CD4-positive, alpha-beta T cell treated with Interleukin-10 for 1 hour (primary cell): ENCODE measurements around the gene LANCL2.
A peak's percentile ranks its signal among the peaks of the same experiment; 100 is the strongest.
"Not testable (repeated sequence)": the region's sequence is repeated elsewhere in the genome, so short reads cannot be mapped to it uniquely, and the experiment has no call there.

ENCODE experiments used
- DNase-seq: peaks from one replicate; pipeline ENCODE4 v3.0.0-alpha.2; 2020

Gene LANCL2

GRCh38 chr7:55438757-55439525 lies 73.8 kb downstream of the LANCL2 start:
- no peak for DNase-seq

- no peak for DNase-seq
Measured at GRCh38 chr7:55439627-55440026, 74.5 kb downstream of the LANCL2 start.

- no peak for DNase-seq
Measured at GRCh38 chr7:55440040-55440690, 75.0 kb downstream of the LANCL2 start.

GRCh38 chr7:55441002-55441401 lies 75.9 kb downstream of the LANCL2 start:
- no peak for DNase-seq

- no peak for DNase-seq
Measured at GRCh38 chr7:55441774-55442522, 76.8 kb downstream of the LANCL2 start.

GRCh38 chr7:55444786-55445185 lies 79.6 kb downstream of the LANCL2 start:
- no peak for DNase-seq

GRCh38 chr7:55448526-55448925 lies 83.4 kb downstream of the LANCL2 start:
- DNase-seq, result no peak

- no peak for DNase-seq
Measured at GRCh38 chr7:55449205-55449991, 84.3 kb downstream of the LANCL2 start.

GRCh38 chr7:55449992-55450535 lies 84.9 kb downstream of the LANCL2 start:
- DNase-seq, result no peak

- no peak for DNase-seq
Measured at GRCh38 chr7:55452971-55453370, 87.8 kb downstream of the LANCL2 start.

GRCh38 chr7:55457801-55458200 lies 92.7 kb downstream of the LANCL2 start:
- DNase-seq, result no peak

GRCh38 chr7:55458351-55458750 lies 93.2 kb downstream of the LANCL2 start:
- no peak for DNase-seq

- no peak for DNase-seq
Measured at GRCh38 chr7:55463686-55464262, 98.6 kb downstream of the LANCL2 start.

GRCh38 chr7:55464422-55464821 lies 99.3 kb downstream of the LANCL2 start:
- no peak for DNase-seq

- DNase-seq, result no peak
Measured at GRCh38 chr7:55465691-55466090, 100.6 kb downstream of the LANCL2 start.

GRCh38 chr7:55467047-55467593 lies 102.0 kb downstream of the LANCL2 start:
- no peak for DNase-seq

GRCh38 chr7:55468495-55468894 lies 103.4 kb downstream of the LANCL2 start:
- no peak for DNase-seq

GRCh38 chr7:55469271-55469681 lies 104.1 kb downstream of the LANCL2 start:
- DNase-seq, result peak; percentile 51

- no peak for DNase-seq
Measured at GRCh38 chr7:55469721-55470120, 104.6 kb downstream of the LANCL2 start.

- DNase-seq, result no peak
Measured at GRCh38 chr7:55470261-55470660, 105.1 kb downstream of the LANCL2 start.

- not testable (repeated sequence) for DNase-seq
Measured at GRCh38 chr7:55471594-55471993, 106.5 kb downstream of the LANCL2 start.

GRCh38 chr7:55472406-55472805 lies 107.3 kb downstream of the LANCL2 start:
- not testable (repeated sequence) for DNase-seq
